Nephron progenitor cell (in vitro differentiated cells): ENCODE results near the gene CLPTM1.
A peak's percentile ranks its signal among the peaks of the same experiment; 100 is the strongest.

Experiments
- DNase-seq: peaks from one replicate; pipeline ENCODE4 v3.0.0; 2021
- H3K27ac Mint-ChIP-seq: 2 replicates; pipeline ENCODE4 v1.8.0; 2021; ENCODE audit warnings: mild to moderate bottlenecking, moderate library complexity, mixed read lengths
- H3K27me3 Mint-ChIP-seq: 2 replicates; pipeline ENCODE4 v1.8.0; 2021; ENCODE audit warnings: mild to moderate bottlenecking, low read depth, mixed read lengths; ENCODE audit not compliant: poor library complexity
- H3K36me3 Mint-ChIP-seq: 2 replicates; pipeline ENCODE4 v1.8.0; 2021; ENCODE audit warnings: low read depth, mixed read lengths
- H3K4me1 Mint-ChIP-seq: 2 replicates; pipeline ENCODE4 v1.8.0; 2021; ENCODE audit warnings: mixed read lengths
- H3K4me3 Mint-ChIP-seq: 2 replicates; pipeline ENCODE4 v1.8.0; 2021; ENCODE audit warnings: mild to moderate bottlenecking, moderate library complexity, mixed read lengths
- H3K9me3 Mint-ChIP-seq: 2 replicates; pipeline ENCODE4 v1.8.0; 2021; ENCODE audit warnings: mild to moderate bottlenecking, moderate library complexity, mixed read lengths
- CTCF ChIP-seq: fragments of 200-600 bp; sonication (generic); IDR thresholded peaks from 2 replicates; pipeline ENCODE4 v1.5.0; 2021; ENCODE audit warnings: antibody characterized with exemption

The CLPTM1 gene

GRCh38 chr19:45030825-45031224 is 75.6 kb downstream of the CLPTM1 start:
- DNase-seq = no peak
- Mint-ChIP-seq H3K27me3 (no peaks in the 10 kb centered on the region), H3K9me3 (no peaks in the 10 kb centered on the region), H3K27ac (no peak overlapping the region), H3K36me3 (peaks cover 22% of the 10 kb centered on the region), H3K4me3 (no peak overlapping the region), H3K4me1 (no peaks in the 10 kb centered on the region)
- TF ChIP-seq CTCF = no peak

GRCh38 chr19:45032421-45032820 is 77.2 kb downstream of the CLPTM1 start:
- TF ChIP-seq CTCF = no peak
- Mint-ChIP-seq H3K27ac (no peak overlapping the region), H3K4me3 (no peak overlapping the region), H3K36me3 (peaks cover 22% of the 10 kb centered on the region), H3K4me1 (no peaks in the 10 kb centered on the region), H3K9me3 (no peaks in the 10 kb centered on the region), H3K27me3 (no peaks in the 10 kb centered on the region)
- no peak for DNase-seq

DNA sequence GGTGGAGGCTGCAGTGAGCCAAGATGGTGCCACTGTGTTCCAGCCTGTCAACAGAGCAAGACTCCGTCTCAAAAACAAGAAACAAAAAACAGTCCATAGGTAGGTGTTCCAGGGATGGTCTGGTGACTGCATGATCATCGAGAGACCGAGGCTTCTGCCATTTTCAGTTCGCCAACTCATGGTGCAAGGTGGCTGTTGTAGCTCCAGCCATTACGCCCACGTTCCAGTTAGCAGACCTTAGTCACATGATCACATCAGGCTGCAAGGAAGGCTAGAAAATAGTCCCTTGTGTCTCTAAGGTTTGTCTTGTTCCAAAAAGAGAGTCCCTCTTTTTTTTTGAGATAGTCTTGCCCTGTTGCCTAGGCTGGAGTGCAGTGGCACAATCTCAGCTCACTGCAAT is 80.6 kb downstream of the CLPTM1 start:
- H3K27ac Mint-ChIP-seq = no peak overlapping the region
- no peak overlapping the region for H3K4me3 Mint-ChIP-seq
- TF ChIP-seq CTCF = no peak
- no peak for DNase-seq
- H3K36me3 Mint-ChIP-seq = peaks cover 24% of the 10 kb centered on the region
- no peaks in the 10 kb centered on the region for H3K27me3 Mint-ChIP-seq
- H3K9me3 Mint-ChIP-seq = no peaks in the 10 kb centered on the region
- peaks cover 21% of the 10 kb centered on the region for H3K4me1 Mint-ChIP-seq

DNA sequence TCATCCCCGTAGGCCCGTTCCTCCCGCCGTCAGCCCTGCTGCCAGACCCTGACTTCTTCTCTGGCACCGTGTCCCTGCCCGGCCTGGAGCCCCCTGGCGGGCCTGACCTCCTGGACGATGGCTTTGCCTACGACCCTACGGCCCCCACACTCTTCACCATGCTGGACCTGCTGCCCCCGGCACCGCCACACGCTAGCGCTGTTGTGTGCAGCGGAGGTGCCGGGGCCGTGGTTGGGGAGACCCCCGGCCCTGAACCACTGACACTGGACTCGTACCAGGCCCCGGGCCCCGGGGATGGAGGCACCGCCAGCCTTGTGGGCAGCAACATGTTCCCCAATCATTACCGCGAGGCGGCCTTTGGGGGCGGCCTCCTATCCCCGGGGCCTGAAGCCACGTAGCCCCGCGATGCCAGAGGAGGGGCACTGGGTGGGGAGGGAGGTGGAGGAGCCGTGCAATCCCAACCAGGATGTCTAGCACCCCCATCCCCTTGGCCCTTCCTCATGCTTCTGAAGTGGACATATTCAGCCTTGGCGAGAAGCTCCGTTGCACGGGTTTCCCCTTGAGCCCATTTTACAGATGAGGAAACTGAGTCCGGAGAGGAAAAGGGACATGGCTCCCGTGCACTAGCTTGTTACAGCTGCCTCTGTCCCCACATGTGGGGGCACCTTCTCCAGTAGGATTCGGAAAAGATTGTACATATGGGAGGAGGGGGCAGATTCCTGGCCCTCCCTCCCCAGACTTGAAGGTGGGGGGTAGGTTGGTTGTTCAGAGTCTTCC is 82.4 kb downstream of the CLPTM1 start:
- Mint-ChIP-seq H3K36me3 (peaks cover 28% of the 10 kb centered on the region), H3K27ac (no peak overlapping the region), H3K9me3 (no peaks in the 10 kb centered on the region), H3K27me3 (no peaks in the 10 kb centered on the region), H3K4me1 (peaks cover 30% of the 10 kb centered on the region), H3K4me3 (peak overlapping the region; percentile 98)
- DNase-seq = no peak
- TF ChIP-seq CTCF = no peak

- Mint-ChIP-seq H3K36me3 (peaks cover 22% of the 10 kb centered on the region), H3K27ac (peak within 1 kb of the TSS; percentile 94), H3K9me3 (no peaks in the 10 kb centered on the region), H3K4me3 (peak within 1 kb of the TSS; percentile 98), H3K4me1 (peaks cover 30% of the 10 kb centered on the region), H3K27me3 (no peaks in the 10 kb centered on the region)
- DNase-seq = peak; percentile 93
- TF ChIP-seq CTCF = no peak
Observed at GRCh38 chr19:45038931-45039893, 84.0 kb downstream of the CLPTM1 start, which contains the start of gene CLASRP. CLASRP (plus strand) TSS chr19:45039045; CDS start chr19:45040213, 1,168 bp downstream.
